Activated CD8-positive, alpha-beta memory T cell treated with anti-CD3 and anti-CD28 coated beads for 48 hours (primary cell): ENCODE measurements around the gene MKNK2.

Experiments
- DNase-seq, 3 experiments: peaks; one replicate each; pipeline ENCODE4 v3.0.0-alpha.2; 2020; ENCODE audit warnings: low read depth in 2 of 3, low spot score in 2 of 3

Gene MKNK2

GRCh38 chr19:2033115-2033824 lies 17.8 kb downstream of the MKNK2 start:
- no peak for DNase-seq

- DNase-seq = no peak
Measured at GRCh38 chr19:2032296-2032941, 18.6 kb downstream of the MKNK2 start.

GRCh38 chr19:2027361-2027760 lies 23.7 kb downstream of the MKNK2 start:
- no peak for DNase-seq

- no peak for DNase-seq
Measured at GRCh38 chr19:2026770-2027169, 24.3 kb downstream of the MKNK2 start.

GRCh38 chr19:2022289-2022688 lies 28.8 kb downstream of the MKNK2 start:
- no peak for DNase-seq

- DNase-seq = no peak
Measured at GRCh38 chr19:2021453-2022140, 29.4 kb downstream of the MKNK2 start.

- no peak for DNase-seq
Measured at GRCh38 chr19:2018752-2019151, 32.3 kb downstream of the MKNK2 start.

- no peak for DNase-seq
Measured at GRCh38 chr19:2016041-2016807, 34.8 kb downstream of the MKNK2 start.

- no peak for DNase-seq
Measured at GRCh38 chr19:2015608-2015950, 35.5 kb downstream of the MKNK2 start, which contains the start of gene BTBD2. Gene BTBD2, minus strand, starts transcription at chr19:2015714. Its CDS starts 11 bp downstream, at chr19:2015703.

- no peak for DNase-seq
Measured at GRCh38 chr19:2014731-2015607, 36.1 kb downstream of the MKNK2 start.

GRCh38 chr19:2014131-2014571 lies 36.9 kb downstream of the MKNK2 start:
- no peak for DNase-seq

GRCh38 chr19:2013683-2013961 lies 37.4 kb downstream of the MKNK2 start:
- DNase-seq = no peak

- no peak for DNase-seq
Measured at GRCh38 chr19:2012941-2013682, 37.9 kb downstream of the MKNK2 start.

GRCh38 chr19:2011169-2011568 lies 39.9 kb downstream of the MKNK2 start:
- no peak for DNase-seq

- DNase-seq = no peak
Measured at GRCh38 chr19:2010135-2010668, 40.8 kb downstream of the MKNK2 start.

- DNase-seq = no peak
Measured at GRCh38 chr19:2003874-2004273, 47.2 kb downstream of the MKNK2 start.

- DNase-seq = no peak
Measured at GRCh38 chr19:1999856-2000515, 51.1 kb downstream of the MKNK2 start.

- DNase-seq = no peak
Measured at GRCh38 chr19:1998712-1999708, 52.0 kb downstream of the MKNK2 start.
